IMR-90 (cell line): ENCODE results near the gene TMEM107. TPM values are rescaled to one million over a fixed set of nuclear protein-coding genes. Genes with fewer than 3 reads are reported as not detected.

Source experiments
- microRNA-seq, 2 experiments: library from miRNA; stranded (forward) in 1 of 2; unstranded in 1 of 2; fragments of 10-50 nt in 1 of 2; fragments of <30 nt in 1 of 2; gene quantifications in 1 of 2; microRNA quantifications in 1 of 2; one replicate each; pipeline versions ENCODE3 to v1.1.0; 2013 to 2020; ENCODE audit not compliant: insufficient read depth in 1 of 2, insufficient read length in 1 of 2, unreplicated experiment in 1 of 2
- polyA plus RNA-seq, 3 experiments: library from polyadenylated mRNA; depleted of rRNA; stranded (reverse); fragments of >200 nt; gene quantifications; 2 replicates each; pipeline ENCODE4 v1.2.3, GENCODE V29; 2012; ENCODE audit warnings: low replicate concordance in 1 of 3
- total RNA-seq: library from RNA; depleted of rRNA; stranded (reverse); fragments of >200 nt; gene quantifications from 2 replicates; pipeline ENCODE4 v1.2.3, GENCODE V29; 2012; rRNA removed

Gene TMEM107
- total and polyA plus RNA-seq, 2 of the 4 experiments (the other 2 are of a cell fraction): 12.9 to 14.3 TPM

Small RNAs within 50 kb of the gene (microRNA-seq; reads per million reads assigned to microRNA genes)
- gene MIR4521 (ENCODE audit: unreplicated experiment) (173 reads per million, percentile 58 among the genes with 10 or more reads in this experiment), gene MIR6883 (ENCODE audit: unreplicated experiment) (not detected)

Other genes with a start within 250 kb of the TMEM107 start
- 0.36 and 0.56 TPM in 2 replicates for gene KCNAB3, start 246.5 kb downstream of the TMEM107 start, total RNA-seq
- gene KCNAB3, start 246.5 kb downstream of the TMEM107 start, polyA plus RNA-seq (2012; rRNA removed): 4.2 and 4.9 TPM in 2 replicates
- 31.4 and 50.4 TPM in 2 replicates for gene TRAPPC1, start 244.4 kb downstream of the TMEM107 start, total RNA-seq
- gene TRAPPC1, start 244.4 kb downstream of the TMEM107 start, polyA plus RNA-seq (2012; rRNA removed): 303 and 341 TPM in 2 replicates
- 12.5 and 12.7 TPM in 2 replicates for gene CNTROB, start 244.2 kb downstream of the TMEM107 start, total RNA-seq
- 26.3 and 26.4 TPM in 2 replicates for gene CNTROB, start 244.2 kb downstream of the TMEM107 start, polyA plus RNA-seq (2012; rRNA removed)
- gene GUCY2D, start 173.8 kb downstream of the TMEM107 start, total RNA-seq: not detected in 2 replicates
- gene GUCY2D, start 173.8 kb downstream of the TMEM107 start, polyA plus RNA-seq (2012; rRNA removed): 0.03 TPM in 1 of 2 replicates, not detected in the other
- not detected in 2 replicates for gene ALOX15B, start 137.3 kb downstream of the TMEM107 start, total RNA-seq
- gene ALOX15B, start 137.3 kb downstream of the TMEM107 start, polyA plus RNA-seq (2012; rRNA removed): not detected in 2 replicates
- not detected in 2 replicates for gene ALOX12B, start 88.7 kb downstream of the TMEM107 start, total RNA-seq
- gene ALOX12B, start 88.7 kb downstream of the TMEM107 start, polyA plus RNA-seq (2012; rRNA removed): not detected in 2 replicates
- under 0.01 TPM in 2 replicates for gene ALOXE3, start 57.9 kb downstream of the TMEM107 start, total RNA-seq
- gene ALOXE3, start 57.9 kb downstream of the TMEM107 start, polyA plus RNA-seq (2012; rRNA removed): 0.19 and 0.26 TPM in 2 replicates
- gene HES7, start 52.3 kb downstream of the TMEM107 start, total RNA-seq: not detected in 2 replicates
- gene HES7, start 52.3 kb downstream of the TMEM107 start, polyA plus RNA-seq (2012; rRNA removed): 0.43 and 0.56 TPM in 2 replicates
- gene PER1, start 24.0 kb downstream of the TMEM107 start, total RNA-seq: 1.7 and 3.4 TPM in 2 replicates
- 10.5 and 11.5 TPM in 2 replicates for gene PER1, start 24.0 kb downstream of the TMEM107 start, polyA plus RNA-seq (2012; rRNA removed)
- gene VAMP2, start 13.4 kb downstream of the TMEM107 start, total RNA-seq: 2.2 and 2.3 TPM in 2 replicates
- 27.3 and 33.3 TPM in 2 replicates for gene VAMP2, start 13.4 kb downstream of the TMEM107 start, polyA plus RNA-seq (2012; rRNA removed)
- gene BORCS6, start 13.8 kb upstream of the TMEM107 start, total RNA-seq: 2.7 and 3.1 TPM in 2 replicates
- gene BORCS6, start 13.8 kb upstream of the TMEM107 start, polyA plus RNA-seq (2012; rRNA removed): 3.3 and 4.3 TPM in 2 replicates
- 38.9 and 45.9 TPM in 2 replicates for gene AURKB, start 34.2 kb upstream of the TMEM107 start, total RNA-seq
- 55.0 and 62.0 TPM in 2 replicates for gene AURKB, start 34.2 kb upstream of the TMEM107 start, polyA plus RNA-seq (2012; rRNA removed)
- gene CTC1, start 71.7 kb upstream of the TMEM107 start, total RNA-seq: 1.1 and 1.8 TPM in 2 replicates
- 6.1 and 9.0 TPM in 2 replicates for gene CTC1, start 71.7 kb upstream of the TMEM107 start, polyA plus RNA-seq (2012; rRNA removed)
- gene PFAS, start 72.9 kb upstream of the TMEM107 start, total RNA-seq: 22.2 and 26.2 TPM in 2 replicates
- gene PFAS, start 72.9 kb upstream of the TMEM107 start, polyA plus RNA-seq (2012; rRNA removed): 20.5 and 20.7 TPM in 2 replicates
- gene RANGRF, start 112.3 kb upstream of the TMEM107 start, total RNA-seq: 16.1 and 19.5 TPM in 2 replicates
- 36.6 and 42.9 TPM in 2 replicates for gene RANGRF, start 112.3 kb upstream of the TMEM107 start, polyA plus RNA-seq (2012; rRNA removed)
- gene SLC25A35, start 119.0 kb upstream of the TMEM107 start, total RNA-seq: 0.18 and 0.28 TPM in 2 replicates
- gene SLC25A35, start 119.0 kb upstream of the TMEM107 start, polyA plus RNA-seq (2012; rRNA removed): 2.0 and 3.1 TPM in 2 replicates
- gene ARHGEF15, start 133.9 kb upstream of the TMEM107 start, total RNA-seq: not detected in 2 replicates
- gene ARHGEF15, start 133.9 kb upstream of the TMEM107 start, polyA plus RNA-seq (2012; rRNA removed): not detected in 2 replicates
- gene ODF4, start 163.5 kb upstream of the TMEM107 start, total RNA-seq: not detected in 2 replicates
- not detected in 2 replicates for gene ODF4, start 163.5 kb upstream of the TMEM107 start, polyA plus RNA-seq (2012; rRNA removed)
- gene RPL26, start 206.8 kb upstream of the TMEM107 start, total RNA-seq: 5,013 and 5,721 TPM in 2 replicates
- gene RPL26, start 206.8 kb upstream of the TMEM107 start, polyA plus RNA-seq (2012; rRNA removed): 3,797 and 4,763 TPM in 2 replicates
- not detected in 2 replicates for gene RNF222, start 221.4 kb upstream of the TMEM107 start, total RNA-seq
- gene RNF222, start 221.4 kb upstream of the TMEM107 start, polyA plus RNA-seq (2012; rRNA removed): not detected in 2 replicates